ENCODE measurements around the gene MX2.

The MX2 gene

GRCh38 chr21:41426676-41427404 is 65.0 kb downstream of the MX2 start:
- TF ChIP-seq MAX (IDR thresholded peaks at IDR 0.05; ENCODE audit: low read depth, low read length): no peak
- no peak for TF ChIP-seq POLR2A (IDR thresholded peaks at IDR 0.05; ENCODE audit: extremely low read depth, insufficient read length)
- TF ChIP-seq, protein P1, sequence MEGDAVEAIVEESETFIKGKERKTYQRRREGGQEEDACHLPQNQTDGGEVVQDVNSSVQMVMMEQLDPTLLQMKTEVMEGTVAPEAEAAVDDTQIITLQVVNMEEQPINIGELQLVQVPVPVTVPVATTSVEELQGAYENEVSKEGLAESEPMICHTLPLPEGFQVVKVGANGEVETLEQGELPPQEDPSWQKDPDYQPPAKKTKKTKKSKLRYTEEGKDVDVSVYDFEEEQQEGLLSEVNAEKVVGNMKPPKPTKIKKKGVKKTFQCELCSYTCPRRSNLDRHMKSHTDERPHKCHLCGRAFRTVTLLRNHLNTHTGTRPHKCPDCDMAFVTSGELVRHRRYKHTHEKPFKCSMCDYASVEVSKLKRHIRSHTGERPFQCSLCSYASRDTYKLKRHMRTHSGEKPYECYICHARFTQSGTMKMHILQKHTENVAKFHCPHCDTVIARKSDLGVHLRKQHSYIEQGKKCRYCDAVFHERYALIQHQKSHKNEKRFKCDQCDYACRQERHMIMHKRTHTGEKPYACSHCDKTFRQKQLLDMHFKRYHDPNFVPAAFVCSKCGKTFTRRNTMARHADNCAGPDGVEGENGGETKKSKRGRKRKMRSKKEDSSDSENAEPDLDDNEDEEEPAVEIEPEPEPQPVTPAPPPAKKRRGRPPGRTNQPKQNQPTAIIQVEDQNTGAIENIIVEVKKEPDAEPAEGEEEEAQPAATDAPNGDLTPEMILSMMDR (IDR thresholded peaks at IDR 0.05; ENCODE audit: low read depth, low read length): no peak
- no peak for TF ChIP-seq MYC (IDR thresholded peaks at IDR 0.05; ENCODE audit: low read depth, low read length)
- DNase-seq (ENCODE audit: low read depth): no peak
- H3K4me3 ChIP-seq (ENCODE audit: low read depth, low read length): no peak overlapping the region

DNA sequence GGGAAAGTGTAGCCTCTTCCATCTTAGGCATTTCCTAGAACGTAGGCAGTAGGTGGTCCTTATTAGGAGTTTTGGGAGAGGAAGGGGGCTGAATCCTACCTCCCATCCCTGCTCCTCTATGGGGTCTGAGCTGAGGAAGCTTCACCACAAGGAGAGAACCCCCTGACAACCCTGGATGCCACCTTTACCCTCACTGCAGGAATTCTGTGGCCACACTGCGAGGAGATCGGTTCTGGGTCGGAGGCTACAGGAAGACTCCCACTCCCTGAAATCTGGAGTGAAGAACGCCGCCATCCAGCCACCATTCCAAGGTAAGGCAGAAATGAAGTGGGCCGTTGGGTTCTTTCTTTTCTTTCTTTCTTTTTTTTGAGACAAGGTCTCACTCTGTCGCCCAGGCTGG is 65.7 kb downstream of the MX2 start:
- no peak overlapping the region for H3K4me3 ChIP-seq (ENCODE audit: low read depth, low read length)
- DNase-seq (ENCODE audit: low read depth): no peak
- TF ChIP-seq MAX (IDR thresholded peaks at IDR 0.05; ENCODE audit: low read depth, low read length) (no peak), POLR2A (IDR thresholded peaks at IDR 0.05; ENCODE audit: extremely low read depth, insufficient read length) (no peak), MYC (IDR thresholded peaks at IDR 0.05; ENCODE audit: low read depth, low read length) (no peak)
- TF ChIP-seq, protein P1 (IDR thresholded peaks at IDR 0.05; ENCODE audit: low read depth, low read length): no peak

GRCh38 chr21:41428311-41428710 is 66.5 kb downstream of the MX2 start:
- H3K4me3 ChIP-seq (ENCODE audit: low read depth, low read length): no peak overlapping the region
- TF ChIP-seq MAX (IDR thresholded peaks at IDR 0.05; ENCODE audit: low read depth, low read length): no peak
- DNase-seq (ENCODE audit: low read depth): no peak

GRCh38 chr21:41428847-41429246 is 67.0 kb downstream of the MX2 start:
- no peak for DNase-seq (ENCODE audit: low read depth)
- TF ChIP-seq POLR2A (IDR thresholded peaks at IDR 0.05; ENCODE audit: extremely low read depth, insufficient read length): no peak
- H3K4me3 ChIP-seq (ENCODE audit: low read depth, low read length): no peak overlapping the region

- no peak overlapping the region for H3K4me3 ChIP-seq (ENCODE audit: low read depth, low read length)
- no peak for DNase-seq (ENCODE audit: low read depth)
- TF ChIP-seq POLR2A (IDR thresholded peaks at IDR 0.05; ENCODE audit: extremely low read depth, insufficient read length) (no peak), MAX (IDR thresholded peaks at IDR 0.05; ENCODE audit: low read depth, low read length) (no peak), MYC (IDR thresholded peaks at IDR 0.05; ENCODE audit: low read depth, low read length) (no peak)
- TF ChIP-seq, protein P1 (IDR thresholded peaks at IDR 0.05; ENCODE audit: low read depth, low read length): no peak
Observed at GRCh38 chr21:41429305-41429704, 67.5 kb downstream of the MX2 start.

- DNase-seq (ENCODE audit: low read depth): no peak
- H3K4me3 ChIP-seq (ENCODE audit: low read depth, low read length): no peak overlapping the region
- TF ChIP-seq POLR2A (IDR thresholded peaks at IDR 0.05; ENCODE audit: extremely low read depth, insufficient read length) (no peak), MYC (IDR thresholded peaks at IDR 0.05; ENCODE audit: low read depth, low read length) (no peak), MAX (IDR thresholded peaks at IDR 0.05; ENCODE audit: low read depth, low read length) (no peak)
- TF ChIP-seq, protein P1 (IDR thresholded peaks at IDR 0.05; ENCODE audit: low read depth, low read length): no peak
Observed at GRCh38 chr21:41429925-41430491, 68.2 kb downstream of the MX2 start.
